Ishikawa (cell line): ENCODE measurements around the gene DYRK1A.

Experiments
- CEBPB ChIP-seq: IDR thresholded peaks from 2 replicates; pipeline ENCODE4 v1.6.1; 2012
- EP300 ChIP-seq: IDR thresholded peaks from 2 replicates; pipeline ENCODE4 v1.6.1; 2012; ENCODE audit warnings: borderline replicate concordance
- RAD21 ChIP-seq: IDR thresholded peaks from 2 replicates; pipeline ENCODE4 v1.6.1; 2012; ENCODE audit warnings: low read depth
- REST ChIP-seq: IDR thresholded peaks from 2 replicates; pipeline ENCODE4 v1.6.1; 2012; ENCODE audit warnings: low read depth, mild to moderate bottlenecking
- TCF12 ChIP-seq: IDR thresholded peaks from 2 replicates; pipeline ENCODE4 v1.6.1; 2012; ENCODE audit warnings: low read depth
- TEAD4 ChIP-seq: IDR thresholded peaks from 2 replicates; pipeline ENCODE4 v1.6.1; 2012

GRCh38 chr21:37436174-37436573 lies 69.6 kb downstream of the DYRK1A start:
- TF ChIP-seq RAD21 (no peak), TCF12 (no peak), REST (no peak), CEBPB (no peak), EP300 (no peak), TEAD4 (no peak)
